DMS153 treated with DMSO at 0.1 percent for 48 hours (cell line): Measurements from ENCODE around the gene ACAA1.

ENCODE experiments used
- DNase-seq: peaks from one replicate; lab custom pipeline; 2025; ENCODE audit not compliant: unreplicated experiment; lab: John Stamatoyannopoulos, UW

The ACAA1 gene

GRCh38 chr3:38154625-38155255, 17.8 kb upstream of the ACAA1 start:
- DNase-seq: no peak

- DNase-seq: no peak
Measured at GRCh38 chr3:38154033-38154494, 17.1 kb upstream of the ACAA1 start.

GRCh38 chr3:38153221-38153620, 16.3 kb upstream of the ACAA1 start:
- DNase-seq: no peak

- DNase-seq: no peak
Measured at GRCh38 chr3:38152609-38153008, 15.7 kb upstream of the ACAA1 start.

GRCh38 chr3:38151667-38152265, 14.8 kb upstream of the ACAA1 start:
- no peak for DNase-seq

- no peak for DNase-seq
Measured at GRCh38 chr3:38150780-38151528, 14.0 kb upstream of the ACAA1 start.

- DNase-seq: no peak
Measured at GRCh38 chr3:38149708-38150107, 12.8 kb upstream of the ACAA1 start.

- DNase-seq: no peak
Measured at GRCh38 chr3:38148311-38148882, 11.5 kb upstream of the ACAA1 start.

- DNase-seq: no peak
Measured at GRCh38 chr3:38147421-38147820, 10.5 kb upstream of the ACAA1 start.

- no peak for DNase-seq
Measured at GRCh38 chr3:38146504-38146903, 9.6 kb upstream of the ACAA1 start.

- no peak for DNase-seq
Measured at GRCh38 chr3:38143511-38143910, 6.6 kb upstream of the ACAA1 start.

GRCh38 chr3:38142959-38143358, 6.0 kb upstream of the ACAA1 start:
- DNase-seq: no peak

GRCh38 chr3:38141952-38142273, 5.0 kb upstream of the ACAA1 start:
- no peak for DNase-seq

GRCh38 chr3:38141173-38141951, 4.4 kb upstream of the ACAA1 start:
- DNase-seq: no peak

GRCh38 chr3:38140326-38141172, 3.6 kb upstream of the ACAA1 start:
- no peak for DNase-seq

GRCh38 chr3:38139652-38140051, 2.7 kb upstream of the ACAA1 start:
- no peak for DNase-seq

GRCh38 chr3:38139191-38139590, 2.3 kb upstream of the ACAA1 start:
- DNase-seq: no peak

- DNase-seq: no peak
Measured at GRCh38 chr3:38138349-38139190, 1.6 kb upstream of the ACAA1 start, which contains the start of gene MYD88. MYD88 (plus strand) TSS chr3:38138661; CDS start chr3:38138701, 40 bp downstream.

GRCh38 chr3:38137615-38138348, 855 bp upstream of the ACAA1 start:
- no peak for DNase-seq
